Measurements from ENCODE around the gene RHO.

DNA sequence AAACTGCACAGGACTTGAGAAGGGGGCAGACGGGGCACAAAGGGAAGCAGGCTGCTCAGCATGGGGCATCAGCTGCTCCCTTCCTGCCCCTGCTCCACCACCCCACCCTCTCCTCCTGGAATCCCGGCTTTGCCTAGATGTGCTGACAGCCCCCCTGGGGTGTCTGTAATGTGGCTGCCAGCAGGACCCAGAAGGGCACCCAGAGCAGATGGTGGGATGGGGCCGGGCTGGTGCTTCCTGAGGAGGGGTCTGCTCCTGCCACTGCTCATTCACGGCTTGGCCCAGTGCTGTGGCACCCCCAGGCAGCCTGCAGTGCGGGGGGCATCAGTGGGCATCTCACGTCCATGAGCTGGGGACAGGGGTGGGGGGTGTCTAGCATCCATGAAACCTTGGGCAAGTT, 24.7 kb downstream of the RHO start:
- TF ChIP-seq, protein P1, sequence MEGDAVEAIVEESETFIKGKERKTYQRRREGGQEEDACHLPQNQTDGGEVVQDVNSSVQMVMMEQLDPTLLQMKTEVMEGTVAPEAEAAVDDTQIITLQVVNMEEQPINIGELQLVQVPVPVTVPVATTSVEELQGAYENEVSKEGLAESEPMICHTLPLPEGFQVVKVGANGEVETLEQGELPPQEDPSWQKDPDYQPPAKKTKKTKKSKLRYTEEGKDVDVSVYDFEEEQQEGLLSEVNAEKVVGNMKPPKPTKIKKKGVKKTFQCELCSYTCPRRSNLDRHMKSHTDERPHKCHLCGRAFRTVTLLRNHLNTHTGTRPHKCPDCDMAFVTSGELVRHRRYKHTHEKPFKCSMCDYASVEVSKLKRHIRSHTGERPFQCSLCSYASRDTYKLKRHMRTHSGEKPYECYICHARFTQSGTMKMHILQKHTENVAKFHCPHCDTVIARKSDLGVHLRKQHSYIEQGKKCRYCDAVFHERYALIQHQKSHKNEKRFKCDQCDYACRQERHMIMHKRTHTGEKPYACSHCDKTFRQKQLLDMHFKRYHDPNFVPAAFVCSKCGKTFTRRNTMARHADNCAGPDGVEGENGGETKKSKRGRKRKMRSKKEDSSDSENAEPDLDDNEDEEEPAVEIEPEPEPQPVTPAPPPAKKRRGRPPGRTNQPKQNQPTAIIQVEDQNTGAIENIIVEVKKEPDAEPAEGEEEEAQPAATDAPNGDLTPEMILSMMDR (conservative IDR thresholded peaks at IDR 0.05; ENCODE audit: low read length): no peak
- no peak for TF ChIP-seq EZH2phosphoT487 (IDR thresholded peaks at IDR 0.05; ENCODE audit: borderline replicate concordance)
